Chondrocyte (in vitro differentiated cells): ENCODE measurements around the gene IDH3G. TPM values are rescaled to one million over a fixed set of nuclear protein-coding genes. Genes with fewer than 3 reads are reported as not detected.
A peak's percentile ranks its signal among the peaks of the same experiment; 100 is the strongest.

Experiments
- DNase-seq: peaks from one replicate; pipeline ENCODE4 v3.0.0; 2021; ENCODE audit warnings: mixed read lengths, low spot score
- H3K27ac Mint-ChIP-seq: one replicate; pipeline ENCODE4 v1.8.0; 2021; ENCODE audit warnings: mild to moderate bottlenecking, moderate library complexity, mixed read lengths; ENCODE audit not compliant: unreplicated experiment
- H3K27me3 Mint-ChIP-seq: 2 replicates; pipeline ENCODE4 v1.8.0; 2021; ENCODE audit warnings: low read depth, mixed read lengths
- H3K36me3 Mint-ChIP-seq: 2 replicates; pipeline ENCODE4 v1.8.0; 2021; ENCODE audit warnings: low read depth, mixed read lengths
- H3K4me1 Mint-ChIP-seq: 2 replicates; pipeline ENCODE4 v1.8.0; 2021; ENCODE audit warnings: low read depth, mild to moderate bottlenecking, mixed read lengths
- H3K4me3 Mint-ChIP-seq: one replicate; pipeline ENCODE4 v1.8.0; 2021; ENCODE audit warnings: mild to moderate bottlenecking, moderate library complexity, mixed read lengths; ENCODE audit not compliant: unreplicated experiment
- H3K9me3 Mint-ChIP-seq: 2 replicates; pipeline ENCODE4 v1.8.0; 2021; ENCODE audit warnings: low read depth, mixed read lengths
- total RNA-seq: library from RNA; stranded (reverse); gene quantifications from 3 replicates; pipeline ENCODE4 v1.2.1, GENCODE V29; 2021
- TF ChIP-seq, protein P1 (sequence below): fragments of 200-600 bp; sonication (generic); IDR thresholded peaks from 2 replicates; pipeline ENCODE4 v1.5.0; 2021; ENCODE audit warnings: antibody characterized with exemption, mild to moderate bottlenecking, moderate library complexity

The IDH3G gene
- total RNA-seq, 1 donor from 2014 or later: 42.8 TPM

DNA sequence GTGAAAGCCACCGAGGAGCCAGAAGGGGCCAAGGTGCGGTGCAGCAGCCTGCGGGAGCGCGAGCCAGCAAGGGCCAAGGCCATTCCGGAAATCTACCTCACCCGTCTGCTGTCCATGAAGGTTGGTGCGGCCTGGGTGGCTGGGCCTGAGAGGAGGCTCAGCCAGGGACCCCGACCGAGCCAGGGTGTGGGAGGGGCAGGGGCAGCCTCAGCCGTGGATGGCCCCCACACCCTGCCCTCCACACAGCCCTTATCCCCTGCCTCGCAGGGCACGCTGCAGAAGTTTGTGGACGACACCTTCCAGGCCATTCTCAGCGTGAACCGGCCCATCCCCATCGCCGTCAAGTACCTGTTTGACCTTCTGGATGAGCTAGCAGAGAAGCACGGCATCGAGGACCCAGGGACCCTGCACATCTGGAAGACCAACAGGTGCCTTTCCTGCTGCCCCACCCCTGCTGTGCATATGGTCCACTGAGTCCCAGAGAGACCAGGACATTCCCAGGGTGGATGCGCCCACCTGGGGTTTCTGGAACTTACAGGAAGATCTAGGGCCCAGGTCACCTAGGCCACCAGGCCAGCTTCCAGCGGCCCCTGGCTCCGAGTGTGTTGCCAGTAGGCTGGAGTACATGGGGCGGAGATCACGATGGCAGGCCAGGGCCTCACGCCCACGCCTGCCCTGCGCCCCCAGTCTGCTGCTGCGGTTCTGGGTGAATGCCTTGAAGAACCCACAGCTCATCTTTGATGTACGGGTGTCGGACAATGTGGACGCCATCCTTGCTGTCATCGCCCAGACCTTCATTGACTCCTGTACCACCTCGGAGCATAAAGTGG, 16.7 kb downstream of the IDH3G start:
- no peaks in the 10 kb centered on the region for H3K4me1 Mint-ChIP-seq
- H3K4me3 Mint-ChIP-seq: no peak overlapping the region
- no peaks in the 10 kb centered on the region for H3K36me3 Mint-ChIP-seq
- H3K9me3 Mint-ChIP-seq: no peaks in the 10 kb centered on the region
- peak; percentile 76 for DNase-seq
- no peaks in the 10 kb centered on the region for H3K27me3 Mint-ChIP-seq
- TF ChIP-seq, protein P1, sequence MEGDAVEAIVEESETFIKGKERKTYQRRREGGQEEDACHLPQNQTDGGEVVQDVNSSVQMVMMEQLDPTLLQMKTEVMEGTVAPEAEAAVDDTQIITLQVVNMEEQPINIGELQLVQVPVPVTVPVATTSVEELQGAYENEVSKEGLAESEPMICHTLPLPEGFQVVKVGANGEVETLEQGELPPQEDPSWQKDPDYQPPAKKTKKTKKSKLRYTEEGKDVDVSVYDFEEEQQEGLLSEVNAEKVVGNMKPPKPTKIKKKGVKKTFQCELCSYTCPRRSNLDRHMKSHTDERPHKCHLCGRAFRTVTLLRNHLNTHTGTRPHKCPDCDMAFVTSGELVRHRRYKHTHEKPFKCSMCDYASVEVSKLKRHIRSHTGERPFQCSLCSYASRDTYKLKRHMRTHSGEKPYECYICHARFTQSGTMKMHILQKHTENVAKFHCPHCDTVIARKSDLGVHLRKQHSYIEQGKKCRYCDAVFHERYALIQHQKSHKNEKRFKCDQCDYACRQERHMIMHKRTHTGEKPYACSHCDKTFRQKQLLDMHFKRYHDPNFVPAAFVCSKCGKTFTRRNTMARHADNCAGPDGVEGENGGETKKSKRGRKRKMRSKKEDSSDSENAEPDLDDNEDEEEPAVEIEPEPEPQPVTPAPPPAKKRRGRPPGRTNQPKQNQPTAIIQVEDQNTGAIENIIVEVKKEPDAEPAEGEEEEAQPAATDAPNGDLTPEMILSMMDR: no peak
- H3K27ac Mint-ChIP-seq: no peak overlapping the region

DNA sequence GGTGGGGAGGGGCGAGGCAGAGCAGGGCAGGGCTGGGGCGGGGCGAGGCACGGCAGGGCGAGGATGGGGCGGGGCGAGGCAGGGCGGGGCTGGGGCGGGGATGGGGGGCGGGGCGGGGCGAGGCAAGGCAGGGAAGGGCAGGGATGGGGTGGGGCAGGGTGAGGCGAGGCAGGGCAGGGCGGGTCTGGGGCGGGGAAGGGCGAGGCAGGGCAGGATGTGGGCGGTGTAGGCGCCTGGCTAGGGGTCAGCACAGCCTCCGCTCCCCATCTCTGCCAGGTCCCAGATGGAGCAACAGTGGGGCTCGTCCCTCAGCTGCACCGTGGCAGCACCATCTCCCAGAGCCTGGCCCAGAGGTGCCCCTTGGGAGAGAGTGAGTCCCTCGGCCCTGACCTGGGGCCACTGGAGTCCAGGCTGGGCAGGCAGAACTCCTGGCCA, 17.5 kb downstream of the IDH3G start:
- no peak overlapping the region for H3K27ac Mint-ChIP-seq
- H3K4me1 Mint-ChIP-seq: no peaks in the 10 kb centered on the region
- peak; percentile 76 for DNase-seq
- H3K36me3 Mint-ChIP-seq: no peaks in the 10 kb centered on the region
- TF ChIP-seq, protein P1: no peak
- no peak overlapping the region for H3K4me3 Mint-ChIP-seq
- H3K9me3 Mint-ChIP-seq: no peaks in the 10 kb centered on the region
- no peaks in the 10 kb centered on the region for H3K27me3 Mint-ChIP-seq

DNA sequence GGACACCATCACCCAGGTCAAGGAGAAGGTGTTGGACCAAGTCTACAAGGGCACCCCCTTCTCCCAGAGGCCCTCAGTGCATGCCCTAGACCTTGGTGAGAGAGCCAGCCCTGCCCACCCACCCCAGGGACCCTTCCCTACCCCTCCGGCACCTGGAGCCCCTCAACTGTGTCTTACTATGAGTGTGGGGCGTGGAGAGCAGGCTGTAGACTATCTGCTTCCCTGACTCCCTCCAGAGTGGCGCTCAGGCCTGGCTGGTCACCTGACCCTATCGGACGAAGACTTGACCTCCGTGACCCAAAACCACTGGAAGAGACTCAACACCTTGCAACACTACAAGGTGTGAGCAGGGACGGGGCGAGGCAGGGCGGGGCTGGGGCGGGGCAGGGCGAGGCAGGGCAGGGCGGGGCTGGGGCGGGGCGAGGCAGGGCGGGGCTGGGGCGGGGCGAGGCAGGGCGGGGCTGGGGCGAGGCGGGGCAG, 18.0 kb downstream of the IDH3G start:
- Mint-ChIP-seq H3K36me3 (no peaks in the 10 kb centered on the region), H3K27me3 (no peaks in the 10 kb centered on the region), H3K9me3 (no peaks in the 10 kb centered on the region), H3K4me1 (no peaks in the 10 kb centered on the region), H3K27ac (no peak overlapping the region), H3K4me3 (no peak overlapping the region)
- no peak for DNase-seq
- TF ChIP-seq, protein P1: no peak

DNA sequence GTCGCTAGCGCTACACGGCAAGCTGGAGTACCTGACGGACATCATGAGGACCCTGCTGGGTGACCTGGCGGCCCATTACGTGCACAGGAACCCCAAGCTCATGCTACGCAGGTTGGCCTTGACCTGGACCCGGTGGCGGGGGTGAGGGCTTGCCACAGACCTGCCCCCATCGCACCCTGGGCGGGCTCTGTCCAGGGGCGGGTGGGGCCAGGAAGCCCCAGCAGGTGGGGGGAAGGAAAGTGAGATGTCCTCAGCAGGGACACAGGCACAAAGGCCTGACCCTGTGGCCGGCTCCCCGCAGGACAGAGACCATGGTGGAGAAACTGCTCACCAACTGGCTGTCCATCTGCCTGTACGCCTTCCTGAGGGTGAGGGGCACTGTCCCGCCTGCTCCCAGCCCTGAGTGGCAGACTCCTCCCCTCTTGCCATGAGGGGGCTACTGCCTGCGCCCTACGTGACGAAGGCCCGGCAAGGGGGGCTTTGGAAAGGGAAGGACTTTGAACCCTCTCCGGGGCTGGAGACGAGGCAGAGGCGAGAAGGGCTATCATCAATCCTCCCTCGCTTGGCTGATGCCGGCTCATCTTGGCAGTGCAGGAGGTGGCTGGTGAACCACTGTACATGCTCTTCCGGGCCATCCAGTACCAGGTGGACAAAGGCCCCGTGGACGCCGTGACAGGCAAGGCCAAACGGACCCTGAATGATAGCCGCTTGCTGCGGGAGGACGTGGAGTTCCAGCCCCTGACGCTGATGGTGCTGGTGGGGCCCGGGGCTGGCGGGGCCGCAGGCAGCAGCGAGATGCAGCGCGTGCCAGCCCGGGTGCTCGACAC, 18.7 kb downstream of the IDH3G start:
- H3K36me3 Mint-ChIP-seq: no peaks in the 10 kb centered on the region
- H3K27ac Mint-ChIP-seq: no peak overlapping the region
- H3K27me3 Mint-ChIP-seq: no peaks in the 10 kb centered on the region
- H3K9me3 Mint-ChIP-seq: no peaks in the 10 kb centered on the region
- H3K4me3 Mint-ChIP-seq: no peak overlapping the region
- DNase-seq: peak; percentile 85
- H3K4me1 Mint-ChIP-seq: no peaks in the 10 kb centered on the region
- TF ChIP-seq, protein P1: no peak

DNA sequence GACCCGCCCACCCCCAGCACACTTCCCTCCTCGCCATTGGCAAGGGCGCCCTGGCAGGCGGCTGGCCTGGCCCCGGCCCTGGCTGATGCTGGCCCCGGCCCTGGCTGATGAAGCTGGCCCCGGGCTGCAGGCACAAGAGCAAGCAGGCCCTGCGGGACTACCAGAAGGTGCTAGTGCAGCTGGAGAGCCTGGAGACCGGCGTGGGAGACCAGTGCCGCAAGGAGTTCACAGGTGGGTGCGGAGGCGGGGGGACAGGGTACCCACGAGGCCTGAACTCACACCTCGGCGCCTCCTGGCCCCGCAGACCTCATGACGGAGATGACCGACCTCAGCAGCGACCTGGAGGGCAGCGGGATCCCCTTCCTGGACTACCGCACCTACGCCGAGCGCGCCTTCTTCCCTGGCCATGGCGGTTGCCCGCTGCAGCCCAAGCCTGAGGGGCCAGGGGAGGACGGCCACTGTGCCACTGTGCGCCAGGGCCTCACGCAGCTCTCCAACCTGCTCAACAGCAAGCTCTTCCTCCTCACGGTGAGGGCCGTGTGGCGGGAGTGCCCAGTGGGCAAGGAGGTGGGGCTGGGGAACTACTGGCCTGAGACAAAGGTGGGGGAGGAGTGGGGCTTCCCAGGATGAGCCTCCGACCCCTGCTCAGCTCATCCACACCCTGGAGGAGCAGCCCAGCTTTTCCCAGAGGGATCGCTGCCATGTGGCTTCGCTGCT, 19.4 kb downstream of the IDH3G start:
- H3K4me3 Mint-ChIP-seq: no peak overlapping the region

More for the DNA sequence above, 19.4 kb downstream of the IDH3G start:
- H3K36me3 Mint-ChIP-seq: peaks cover 2% of the 10 kb centered on the region
- H3K27me3 Mint-ChIP-seq: no peaks in the 10 kb centered on the region
- no peak overlapping the region for H3K27ac Mint-ChIP-seq
- no peaks in the 10 kb centered on the region for H3K9me3 Mint-ChIP-seq
- H3K4me1 Mint-ChIP-seq: no peaks in the 10 kb centered on the region
- TF ChIP-seq, protein P1: no peak
- peak; percentile 91 for DNase-seq
